Smooth muscle cell (in vitro differentiated cells): ENCODE results near the gene EARS2. TPM values are rescaled to one million over a fixed set of nuclear protein-coding genes. Genes with fewer than 3 reads are reported as not detected.
A peak's percentile ranks its signal among the peaks of the same experiment; 100 is the strongest.

Experiments
- DNase-seq: peaks from one replicate; lab custom pipeline; 2025; ENCODE audit not compliant: unreplicated experiment; lab: John Stamatoyannopoulos, UW
- H2AFZ ChIP-seq: fragments of 200-600 bp; sonication (generic); 2 replicates; pipeline ENCODE4 v1.6.0; 2016; ENCODE audit warnings: antibody characterized with exemption, low read depth, mild to moderate bottlenecking
- H3F3A ChIP-seq: fragments of 200-600 bp; sonication (generic); 2 replicates; pipeline ENCODE4 v1.6.0; 2017; ENCODE audit warnings: antibody characterized with exemption, low read depth
- H3K27ac ChIP-seq: fragments of 200-600 bp; sonication (generic); 2 replicates; pipeline ENCODE4 v1.5.1; 2016; ENCODE audit warnings: low read depth, mild to moderate bottlenecking
- H3K27me3 ChIP-seq: fragments of 200-600 bp; sonication (generic); 2 replicates; pipeline ENCODE4 v1.6.1; 2016; ENCODE audit warnings: low read depth, mild to moderate bottlenecking
- H3K36me3 ChIP-seq: fragments of 200-600 bp; sonication (generic); 2 replicates; pipeline ENCODE4 v1.5.1; 2016; ENCODE audit warnings: low read depth
- H3K4me1 ChIP-seq: fragments of 200-600 bp; sonication (generic); 2 replicates; pipeline ENCODE4 v1.5.1; 2016; ENCODE audit warnings: low read depth
- H3K4me2 ChIP-seq: fragments of 200-600 bp; sonication (generic); 2 replicates; pipeline ENCODE4 v1.6.0; 2016; ENCODE audit warnings: mild to moderate bottlenecking
- H3K4me3 ChIP-seq: fragments of 200-600 bp; sonication (generic); 2 replicates; pipeline ENCODE4 v1.5.1; 2016; ENCODE audit warnings: mild to moderate bottlenecking
- H3K79me2 ChIP-seq: fragments of 200-600 bp; sonication (generic); 2 replicates; pipeline ENCODE4 v1.6.0; 2016; ENCODE audit warnings: low read depth, mild to moderate bottlenecking
- H3K9ac ChIP-seq: fragments of 200-600 bp; sonication (generic); 2 replicates; pipeline ENCODE4 v1.6.0; 2016; ENCODE audit warnings: low read depth
- H3K9me3 ChIP-seq: fragments of 200-600 bp; sonication (generic); replicated peaks from 2 replicates; pipeline ENCODE4 v1.5.1; 2016; ENCODE audit warnings: low read depth
- H4K20me1 ChIP-seq: fragments of 200-600 bp; sonication (generic); 2 replicates; pipeline ENCODE4 v1.6.0; 2016; ENCODE audit warnings: low read depth
- CTCF ChIP-seq: fragments of 200-600 bp; sonication (generic); IDR thresholded peaks from 2 replicates; pipeline ENCODE4 v1.5.1; 2017; ENCODE audit warnings: borderline replicate concordance, mild to moderate bottlenecking, antibody characterized with exemption; ENCODE audit not compliant: insufficient read depth, poor library complexity, severe bottlenecking
- WGBS: methylation state at CpG from one replicate; pipeline ENCODE4 v1.1.7; 2016; ENCODE audit warnings: low lambda C conversion rate; 5-methylcytosine and 5-hydroxymethylcytosine counted together
- polyA plus RNA-seq: library from polyadenylated mRNA; unstranded; fragments of >200 nt; fragmentation: Nextera tagmentation; extraction: Ambion mirVana; gene quantifications from 2 replicates; pipeline ENCODE4 v1.2.1, GENCODE V29; 2016
- total RNA-seq: library from RNA; depleted of rRNA; stranded (reverse); fragments of >200 nt; gene quantifications from 2 replicates; pipeline ENCODE4 v1.2.3, GENCODE V29; 2014

EARS2 gene
- total and polyA plus RNA-seq, 2 experiments from 2014 or later = 13.0 to 32.8 TPM

GRCh38 chr16:23539984-23540816, 16.9 kb downstream of the EARS2 start:
- H3K27ac ChIP-seq = peak overlapping the region; percentile 74
- no peaks in the 10 kb centered on the region for H3K79me2 ChIP-seq

GRCh38 chr16:23538919-23539278, 18.3 kb downstream of the EARS2 start:
- H3K9ac ChIP-seq = no peak overlapping the region
- DNase-seq = no peak
- no peaks in the 10 kb centered on the region for H4K20me1 ChIP-seq
- H3K27ac ChIP-seq = peak overlapping the region; percentile 74
- H3K36me3 ChIP-seq = peaks cover 3% of the 10 kb centered on the region
- H2AFZ ChIP-seq = no peak overlapping the region
- no peaks in the 10 kb centered on the region for H3K9me3 ChIP-seq
- H3K4me2 ChIP-seq = no peak overlapping the region
- no peaks in the 10 kb centered on the region for H3K27me3 ChIP-seq
- no peaks in the 10 kb centered on the region for H3K4me1 ChIP-seq
- 73% methylated on average over 1 of the region's 1 CpG for WGBS
- no peak overlapping the region for H3K4me3 ChIP-seq
- TF ChIP-seq CTCF = no peak
- H3K79me2 ChIP-seq = no peaks in the 10 kb centered on the region
- peaks cover 8% of the 10 kb centered on the region for H3F3A ChIP-seq

More at GRCh38 chr16:23539984-23540816, 16.9 kb downstream of the EARS2 start:
- Histone ChIP-seq H4K20me1 (no peaks in the 10 kb centered on the region), H3K9me3 (no peaks in the 10 kb centered on the region), H3K9ac (no peak overlapping the region), H2AFZ (no peak overlapping the region), H3K4me1 (no peaks in the 10 kb centered on the region), H3K36me3 (peaks cover 3% of the 10 kb centered on the region), H3K4me3 (no peak overlapping the region), H3K4me2 (no peak overlapping the region), H3F3A (peaks cover 8% of the 10 kb centered on the region), H3K27me3 (no peaks in the 10 kb centered on the region)
- WGBS = 95% methylated on average over 11 of the region's 11 CpGs
- no peak for TF ChIP-seq CTCF
- no peak for DNase-seq

- DNase-seq = no peak
- Histone ChIP-seq H3F3A (peaks cover 8% of the 10 kb centered on the region), H3K9me3 (no peaks in the 10 kb centered on the region), H3K36me3 (peaks cover 5% of the 10 kb centered on the region), H4K20me1 (no peaks in the 10 kb centered on the region), H3K79me2 (no peaks in the 10 kb centered on the region), H3K27ac (no peak overlapping the region), H3K4me1 (no peaks in the 10 kb centered on the region), H2AFZ (no peak overlapping the region), H3K9ac (no peak overlapping the region), H3K27me3 (no peaks in the 10 kb centered on the region), H3K4me2 (no peak overlapping the region), H3K4me3 (no peak overlapping the region)
- TF ChIP-seq CTCF = no peak
- 86% methylated on average over 3 of the region's 3 CpGs for WGBS
These were observed 19.8 kb downstream of the EARS2 start for GRCh38 chr16:23537390-23537789.

- no peaks in the 10 kb centered on the region for H3K4me1 ChIP-seq
- no peak overlapping the region for H3K4me3 ChIP-seq
- WGBS = 95% methylated on average over 2 of the region's 2 CpGs
- no peak overlapping the region for H3K4me2 ChIP-seq
- peaks cover 8% of the 10 kb centered on the region for H3F3A ChIP-seq
- no peaks in the 10 kb centered on the region for H3K9me3 ChIP-seq
- peaks cover 4% of the 10 kb centered on the region for H3K36me3 ChIP-seq
- TF ChIP-seq CTCF = no peak
- H3K27ac ChIP-seq = no peak overlapping the region
- no peak overlapping the region for H2AFZ ChIP-seq
- H3K9ac ChIP-seq = no peak overlapping the region
- no peaks in the 10 kb centered on the region for H3K79me2 ChIP-seq
- DNase-seq = no peak
- H4K20me1 ChIP-seq = no peaks in the 10 kb centered on the region
- no peaks in the 10 kb centered on the region for H3K27me3 ChIP-seq
These were observed 21.2 kb downstream of the EARS2 start for GRCh38 chr16:23535901-23536300.
